Measurements from ENCODE around the gene IL19. TPM values are rescaled to one million over a fixed set of nuclear protein-coding genes. Genes with fewer than 3 reads are reported as not detected.
"Not testable (repeated sequence)": the region's sequence is repeated elsewhere in the genome, so short reads cannot be mapped to it uniquely, and the experiment has no call there.

The IL19 gene
- total RNA-seq, 4 donors from 2014 or later: 0.76 TPM; not detected in 3

GRCh38 chr1:206850401-206850800 is 79.8 kb downstream of the IL19 start:
- Histone ChIP-seq H3K9me3 (peaks cover 0 to 2% of the 10 kb centered on the region in 2 donors), H3K27me3 (no peaks in the 10 kb centered on the region), H3K36me3 (no peaks in the 10 kb centered on the region), H3K27ac (no peak overlapping the region), H3K4me3 (no peak overlapping the region), H3K4me1 (no peaks in the 10 kb centered on the region)
- intact Hi-C loops (cut with DNase I; ENCODE audit: low total_unique reads): no loop called here
- no peak for TF ChIP-seq POLR2A (IDR thresholded peaks at IDR 0.05)
- DNase-seq: no peak

DNA sequence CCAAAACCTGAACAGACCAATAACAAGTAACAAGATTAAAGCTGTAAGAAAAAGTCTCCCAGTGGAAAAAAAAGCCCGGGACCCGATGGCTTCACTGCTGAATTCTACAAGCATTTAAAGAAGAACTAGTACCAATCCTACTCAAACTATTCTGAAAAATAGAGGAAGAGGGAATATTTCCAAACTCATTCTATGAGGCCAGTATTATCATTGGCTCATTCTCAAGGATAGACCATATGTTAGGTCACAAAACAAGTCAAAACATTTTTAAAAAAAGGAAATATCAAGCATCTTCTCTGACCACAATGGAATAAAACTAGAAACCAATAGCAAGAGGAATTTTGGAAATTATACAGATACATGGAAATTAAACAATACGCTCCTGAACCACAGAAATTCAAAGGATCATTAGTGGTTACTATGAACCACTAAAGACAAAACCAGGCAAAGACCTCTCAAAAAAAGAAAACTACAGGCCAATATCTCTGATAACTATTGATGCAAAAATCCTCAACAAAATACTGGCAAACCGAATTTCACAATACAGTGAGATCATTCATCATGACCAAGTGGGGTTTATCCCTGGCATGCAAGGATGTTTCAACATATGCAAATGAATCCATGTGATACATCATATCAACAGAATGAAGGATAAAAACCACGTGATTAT is 80.9 kb downstream of the IL19 start:
- Histone ChIP-seq H3K27ac (no peak overlapping the region), H3K4me3 (no peak overlapping the region), H3K4me1 (no peaks in the 10 kb centered on the region), H3K9me3 (peaks cover 0 to 2% of the 10 kb centered on the region in 2 donors), H3K27me3 (no peaks in the 10 kb centered on the region), H3K36me3 (no peaks in the 10 kb centered on the region)
- TF ChIP-seq CTCF (IDR thresholded peaks at IDR 0.05) (no peak), POLR2A (IDR thresholded peaks at IDR 0.05) (no peak)
- intact Hi-C loops (cut with DNase I; ENCODE audit: low total_unique reads): no loop called here
- no peak for DNase-seq

DNA sequence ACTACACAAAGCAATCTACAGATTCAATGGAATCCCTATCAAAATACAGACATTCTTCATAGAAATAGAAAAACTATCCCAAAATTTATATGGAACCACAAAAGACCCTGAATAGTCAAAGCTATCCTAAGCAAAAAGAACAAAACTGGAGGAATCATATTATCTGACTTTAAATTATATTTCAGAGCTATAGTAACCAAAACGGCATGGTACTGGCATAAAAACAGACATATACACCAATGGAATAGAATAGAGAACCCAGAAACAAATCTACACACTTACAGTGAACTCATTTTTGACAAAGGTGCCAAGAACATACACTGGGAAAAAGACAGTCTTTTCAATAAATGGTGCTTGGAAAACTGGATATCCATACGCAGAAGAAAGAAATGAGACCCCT is 82.1 kb downstream of the IL19 start:
- H3K27ac ChIP-seq, H3K4me1 ChIP-seq: not testable (repeated sequence)

DNA sequence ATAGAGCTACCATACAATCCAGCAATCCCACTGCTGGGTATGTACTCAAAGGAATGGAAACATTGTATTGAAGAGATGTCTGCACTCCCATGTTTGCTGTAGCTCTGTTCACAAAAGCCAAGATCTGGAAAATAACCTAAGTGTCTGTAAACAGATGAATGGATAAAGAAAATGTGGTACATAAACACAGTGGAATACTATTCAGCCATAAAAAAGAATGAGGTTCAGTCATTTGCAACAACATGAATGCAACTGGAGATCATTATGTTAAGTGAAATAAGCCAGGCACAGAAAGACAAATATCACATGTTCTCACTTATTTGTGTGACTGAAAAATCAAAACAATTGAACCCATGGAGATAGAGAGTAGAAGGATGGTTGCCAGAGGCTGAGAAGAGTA is 83.1 kb downstream of the IL19 start:
- H3K36me3 ChIP-seq; H3K4me1 ChIP-seq; H3K4me3 ChIP-seq; H3K9me3 ChIP-seq; intact Hi-C loops (cut with DNase I; ENCODE audit: low total_unique reads); DNase-seq; H3K27me3 ChIP-seq; H3K27ac ChIP-seq: not testable (repeated sequence)

More for the DNA sequence above, 82.1 kb downstream of the IL19 start:
- DNase-seq; H3K36me3 ChIP-seq; H3K4me3 ChIP-seq; H3K27me3 ChIP-seq; intact Hi-C loops (cut with DNase I; ENCODE audit: low total_unique reads); H3K9me3 ChIP-seq: not testable (repeated sequence)

GRCh38 chr1:206854401-206855129 is 84.0 kb downstream of the IL19 start:
- no peak for DNase-seq
- intact Hi-C loops (cut with DNase I; ENCODE audit: low total_unique reads): no loop called here
- Histone ChIP-seq H3K4me1 (no peaks in the 10 kb centered on the region), H3K27ac (no peak overlapping the region), H3K9me3 (peaks cover 0 to 2% of the 10 kb centered on the region in 2 donors), H3K4me3 (no peak overlapping the region), H3K27me3 (no peaks in the 10 kb centered on the region), H3K36me3 (no peaks in the 10 kb centered on the region)
- TF ChIP-seq CTCF (IDR thresholded peaks at IDR 0.05) (no peak), POLR2A (IDR thresholded peaks at IDR 0.05) (no peak)

DNA sequence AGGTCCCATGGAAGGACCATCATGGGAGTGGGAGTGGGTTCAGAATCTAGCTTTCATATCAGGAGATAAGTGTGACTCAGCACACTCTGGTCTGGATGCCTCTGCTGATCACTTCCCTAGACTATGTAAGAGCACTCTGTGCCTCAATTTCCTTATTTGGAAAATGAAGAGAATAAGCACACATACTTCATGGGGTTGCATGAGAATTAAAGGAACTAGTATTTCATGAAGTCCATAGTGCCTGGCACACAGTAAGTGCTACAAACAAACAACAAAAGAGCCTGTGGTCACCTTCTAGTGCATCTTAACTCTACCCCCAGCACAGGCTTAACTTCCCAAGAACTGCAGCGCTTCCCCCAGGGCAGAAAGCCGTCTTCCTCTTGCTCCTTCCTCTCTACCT is 85.3 kb downstream of the IL19 start:
- H3K36me3 ChIP-seq: no peaks in the 10 kb centered on the region
- no peak for DNase-seq

More for the DNA sequence above, 85.3 kb downstream of the IL19 start:
- no peaks in the 10 kb centered on the region for H3K27me3 ChIP-seq
- H3K4me1 ChIP-seq: no peaks in the 10 kb centered on the region
- peaks cover 0 to 2% of the 10 kb centered on the region in 2 donors for H3K9me3 ChIP-seq
- intact Hi-C loops (cut with DNase I; ENCODE audit: low total_unique reads): no loop called here
- TF ChIP-seq CTCF (IDR thresholded peaks at IDR 0.05) (no peak), POLR2A (IDR thresholded peaks at IDR 0.05) (no peak)
- no peak overlapping the region for H3K27ac ChIP-seq
- H3K4me3 ChIP-seq: no peak overlapping the region

Data from uterus (tissue), 4 donors.